GM12878 (cell line): ENCODE measurements around the gene PCDHGA3. TPM values are rescaled to one million over a fixed set of nuclear protein-coding genes. Genes with fewer than 3 reads are reported as not detected.

Experiments
- ATAC-seq: fragments of 200-7000 bp; cut with Tn5 transposase; 3 replicates; pipeline ENCODE4 v1.9.1; 2020; ENCODE audit warnings: mild to moderate bottlenecking, moderate library complexity
- BruUV-seq: library from RNA; stranded (reverse); fragments of 400-500 nt; replicated peaks from 2 replicates; lab custom pipeline; 2021; lab: Mats Ljungman, UMichigan
- CTCF ChIA-PET: fragments of 300-600 bp; sonication (Branson Sonifier 250); formaldehyde crosslinking; extraction: SDS; loops from one replicate; lab custom pipeline; 2021; ENCODE audit warnings: inconsistent platforms; lab: Yijun Ruan, JAX
- POLR2A ChIA-PET: fragments of 350-600 bp; formaldehyde crosslinking; extraction: SDS; loops from one replicate; lab custom pipeline; 2021; ENCODE audit warnings: inconsistent platforms; lab: Charles Lee
- RAD21 ChIA-PET: fragments of 300-600 bp; sonication (Branson Sonifier 250); formaldehyde crosslinking; loops from one replicate; lab custom pipeline; 2023; ENCODE audit warnings: antibody characterized with exemption; ENCODE audit not compliant: unreplicated experiment; lab: Charles Lee
- SMC1A ChIA-PET: fragments of 300-600 bp; sonication (Branson Sonifier 250); formaldehyde crosslinking; loops from one replicate; lab custom pipeline; 2023; ENCODE audit not compliant: unreplicated experiment, uncharacterized antibody; lab: Charles Lee
- DNase-seq: peaks from one replicate; pipeline ENCODE4 v3.0.0-alpha.2; 2011; ENCODE audit warnings: low read depth, low spot score
- FAIRE-seq: peaks from 3 replicates; lab custom pipeline; 2011; peaks lifted over from hg19 to GRCh38; lab: Jason Lieb, UNC
- H2AFZ ChIP-seq: 2 replicates; pipeline ENCODE4 v1.6.0; 2011; ENCODE audit warnings: low read depth, low read length, control low read depth; ENCODE audit not compliant: control insufficient read depth
- H3K27ac ChIP-seq: 2 replicates; pipeline ENCODE4 v1.5.1; 2011; ENCODE audit warnings: control low read depth; ENCODE audit not compliant: control insufficient read depth, insufficient read depth
- H3K27me3 ChIP-seq, 2 experiments: replicated peaks in 1 of 2; 2 replicates each; pipeline versions ENCODE4 v1.6.0 to v1.6.1; 2011; ENCODE audit warnings: low read length in 1 of 2; ENCODE audit not compliant: control insufficient read depth in 2 of 2, insufficient read depth in 2 of 2
- H3K36me3 ChIP-seq, 2 experiments: 2 replicates each; pipeline ENCODE4 v1.5.1; 2011; ENCODE audit warnings: low read length in 1 of 2; ENCODE audit not compliant: control insufficient read depth in 2 of 2, insufficient read depth in 2 of 2
- H3K4me1 ChIP-seq: 2 replicates; pipeline ENCODE4 v1.6.1; 2011; ENCODE audit warnings: mild to moderate bottlenecking, low read length, moderate library complexity, mixed read lengths; ENCODE audit not compliant: control insufficient read depth, insufficient read depth
- H3K4me2 ChIP-seq: 2 replicates; pipeline ENCODE4 v1.6.0; 2011; ENCODE audit warnings: control low read depth; ENCODE audit not compliant: control insufficient read depth, insufficient read depth
- H3K4me3 ChIP-seq: fragments of 200-600 bp; sonication (generic); 2 replicates; pipeline ENCODE4 v1.5.1; 2016
- H3K79me2 ChIP-seq: 2 replicates; pipeline ENCODE4 v1.6.0; 2011; ENCODE audit warnings: low read length; ENCODE audit not compliant: control insufficient read depth, insufficient read depth
- H3K9ac ChIP-seq: 2 replicates; pipeline ENCODE4 v1.8.0; 2011; ENCODE audit warnings: low read length, control low read depth, mixed read lengths; ENCODE audit not compliant: control insufficient read depth, insufficient read depth
- H3K9me3 ChIP-seq: replicated peaks from 3 replicates; pipeline ENCODE4 v1.5.1; 2011; ENCODE audit warnings: mild to moderate bottlenecking, low read length; ENCODE audit not compliant: control insufficient read depth, insufficient read depth
- H4K20me1 ChIP-seq: 2 replicates; pipeline ENCODE4 v1.6.0; 2011; ENCODE audit not compliant: control insufficient read depth, insufficient read depth
- CTCF ChIP-seq, 3 experiments: IDR thresholded peaks in 2 of 3; conservative IDR thresholded peaks in 1 of 3; 2 replicates each; pipeline ENCODE4 v1.5.1; 2011; ENCODE audit warnings: low read depth in 3 of 3, low read length in 3 of 3, mild to moderate bottlenecking in 3 of 3, control low read depth in 2 of 3, moderate library complexity in 2 of 3, inconsistent platforms in 1 of 3, mixed read lengths in 1 of 3; ENCODE audit not compliant: control insufficient read depth in 2 of 3, insufficient read depth in 1 of 3; ENCODE audit errors: extremely low read depth in 1 of 3
- POU2F2 ChIP-seq: IDR thresholded peaks from 3 replicates; pipeline ENCODE4 v1.6.1; 2011; ENCODE audit warnings: low read depth, mild to moderate bottlenecking, low read length, borderline replicate concordance
- RAD21 ChIP-seq: IDR thresholded peaks from 2 replicates; pipeline ENCODE4 v1.6.1; 2011; ENCODE audit warnings: mild to moderate bottlenecking, low read depth, low read length, moderate library complexity; ENCODE audit not compliant: insufficient read depth
- RCOR1 ChIP-seq: conservative IDR thresholded peaks from 2 replicates; pipeline ENCODE4 v1.6.1; 2012; ENCODE audit warnings: low read depth, low read length, improper control_type of control experiment
- YBX1 ChIP-seq: fragments of 450-650 bp; IDR thresholded peaks from 2 replicates; pipeline ENCODE4 v1.6.1; 2016; ENCODE audit warnings: antibody characterized with exemption
- WGBS: methylation state at CpG from one replicate; pipeline ENCODE4 v1.1.6; 2016; ENCODE audit warnings: low lambda C conversion rate; ENCODE audit not compliant: insufficient replicate concordance, insufficient coverage; ENCODE audit errors: missing lambda C conversion rate; 5-methylcytosine and 5-hydroxymethylcytosine counted together
- in situ Hi-C: fragments of 300-500 bp; cut with MboI; formaldehyde crosslinking; loops from 9 replicates; pipeline ENCODE4 v1.14.3; 2018; ENCODE audit warnings: mixed read lengths
- intact Hi-C: fragments of 100-400 bp; cut with micrococcal nuclease; formaldehyde crosslinking; loops from one replicate; pipeline ENCODE4 v1.14.2; 2022; ENCODE audit not compliant: unreplicated experiment
- polyA plus RNA-seq, 11 experiments: library from polyadenylated mRNA; depleted of rRNA in 4 of 11; unstranded in 6 of 11; stranded (reverse) in 5 of 11; fragments of >200 nt; fragmentation: Nextera tagmentation in 4 of 11; fragmentation: Illumina TruSeq in 1 of 11; extraction: Ambion mirVana in 4 of 11; extraction: Trizol in 1 of 11; gene quantifications; 1 replicate in 1 of 11; 2 replicates in 10 of 11; pipeline versions ENCODE4 v1.2.1 to v1.2.3, GENCODE V29; 2011 to 2016; ENCODE audit warnings: inconsistent platforms in 2 of 11, missing spikeins in 2 of 11, low read depth in 1 of 11
- total RNA-seq, 4 experiments: library from RNA; depleted of rRNA in 3 of 4; stranded (reverse); fragments of >200 nt in 3 of 4; fragmentation: Illumina TruSeq in 1 of 4; extraction: Trizol in 1 of 4; gene quantifications; 2 replicates each; pipeline versions ENCODE4 v1.2.1 to v1.2.3, GENCODE V29; 2013 to 2021

PCDHGA3 gene
- total and polyA plus RNA-seq, 10 of the 15 experiments (the other 5 are each of a cell fraction or from before 2014, with no cell fraction given): 0.06 to 0.17 (median 0.11) TPM; not detected in 6

- CTCF ChIA-PET: interaction anchor here (0.9 to 1.3 kb wide), 3 partner anchors 47 to 190 kb away, joined by 3 to 6 read pairs (median 3); partner anchors contain the start of gene PCDHGA11
- Histone ChIP-seq H3K4me2 (no peak within 1 kb of the TSS), H3K4me3 (no peak within 1 kb of the TSS), H3K79me2 (no peaks in the 10 kb centered on the region), H3K9me3 (peaks cover 17% of the 10 kb centered on the region; the same call in 2 of the 3 replicates), H3K27ac (no peak within 1 kb of the TSS), H3K4me1 (no peaks in the 10 kb centered on the region), H2AFZ (no peak within 1 kb of the TSS; the same call in 1 of the 2 replicates), H3K9ac (no peak within 1 kb of the TSS), H3K27me3 (no peaks in the 10 kb centered on the region), H3K36me3 (no peaks in the 10 kb centered on the region), H4K20me1 (no peaks in the 10 kb centered on the region)
- 79% methylated on average over 26 of the region's 27 CpGs for WGBS
- FAIRE-seq: no peak
- no peak for DNase-seq
- intact Hi-C loops: no loop called here
- in situ Hi-C loops: no loop called here
- POLR2A ChIA-PET: no interaction called here
- ATAC-seq: no peak
- SMC1A ChIA-PET: interaction anchor here (0.8 kb wide), 1 partner anchor 23 kb away, joined by 5 read pairs; no protein-coding TSS in a partner anchor
- RAD21 ChIA-PET: no interaction called here
- peak; percentile 51 for TF ChIP-seq RAD21
- no peak for TF ChIP-seq YBX1
- peak in 1 of 3 experiments; percentile 32; a peak in 3 of 6 replicates for TF ChIP-seq CTCF (IDR thresholded peaks at IDR 0.05 in 2 of 3, conservative IDR thresholded peaks at IDR 0.05 in 1 of 3; ENCODE audit: control insufficient read depth in 2 of 3, extremely low read depth in 1 of 3, insufficient read depth in 1 of 3, low read depth in 3 of 3, low read length in 3 of 3)
- TF ChIP-seq POU2F2: no peak
- no peak for TF ChIP-seq RCOR1
- no TSS peak for BruUV-seq
These were observed 30.2 kb downstream of the PCDHGA3 start, which contains the start of gene PCDHGA6 for GRCh38 chr5:141373673-141374317. Gene PCDHGA6, plus strand, starts transcription at chr5:141373891. Its CDS starts 193 bp downstream, at chr5:141374084.
